PC-3 (cell line): ENCODE results near the gene DIAPH3.

Source experiments
- CTCF ChIP-seq: fragments of 300-600 bp; sonication (generic); conservative IDR thresholded peaks from 2 replicates; pipeline ENCODE4 v1.5.1; 2017; ENCODE audit warnings: antibody characterized with exemption, low read depth, mild to moderate bottlenecking, low read length
- EZH2 ChIP-seq: fragments of 300-600 bp; sonication (generic); IDR thresholded peaks from one replicate; pipeline ENCODE4 v1.6.1; 2017; ENCODE audit warnings: antibody characterized with exemption, mild to moderate bottlenecking, low read length; ENCODE audit not compliant: unreplicated experiment
- EZH2phosphoT487 ChIP-seq: fragments of 300-600 bp; sonication (generic); IDR thresholded peaks from 2 replicates; pipeline ENCODE4 v1.6.1; 2018; ENCODE audit warnings: mild to moderate bottlenecking, antibody characterized with exemption, low read length, borderline replicate concordance

GRCh38 chr13:59689057-59689456, 474.7 kb downstream of the DIAPH3 start:
- TF ChIP-seq EZH2phosphoT487, result no peak
- no peak for TF ChIP-seq EZH2
- TF ChIP-seq CTCF, result no peak
